H1 (cell line): ENCODE results near the gene LCN2. TPM values are rescaled to one million over a fixed set of nuclear protein-coding genes. Genes with fewer than 3 reads are reported as not detected.

Experiments
- ASH2L ChIP-seq: fragments of 200-600, 300-600 bp; sonication (generic); IDR thresholded peaks from one replicate; pipeline ENCODE4 v1.7.1; 2017; ENCODE audit warnings: low read length
- CBX8 ChIP-seq: fragments of 300-800, 300-1000 bp; sonication (generic); IDR thresholded peaks from 2 replicates; pipeline ENCODE4 v1.7.1; 2016; ENCODE audit warnings: low read depth, low read length, borderline replicate concordance
- NRF1 ChIP-seq: IDR thresholded peaks from 2 replicates; pipeline ENCODE4 v1.6.1; 2011; ENCODE audit warnings: mild to moderate bottlenecking, low read depth, low read length, improper control_type of control experiment
- RNF2 ChIP-seq: fragments of 200-900, 300-1000 bp; sonication (generic); IDR thresholded peaks from 2 replicates; pipeline ENCODE4 v1.7.1; 2016; ENCODE audit warnings: borderline replicate concordance, low read depth, mild to moderate bottlenecking, antibody characterized with exemption, low read length; ENCODE audit not compliant: poor library complexity, severe bottlenecking; ENCODE audit errors: missing control alignments
- polyA plus RNA-seq, 7 experiments: library from polyadenylated mRNA; depleted of rRNA in 3 of 7; stranded (reverse) in 5 of 7; unstranded in 2 of 7; fragments of >200 nt in 5 of 7; fragments of 200-250 nt in 2 of 7; gene quantifications; 1 replicate in 5 of 7; 2 replicates in 1 of 7; 4 replicates in 1 of 7; pipeline versions ENCODE4 v1.2.1 to v1.2.3, GENCODE V29; 2011 to 2013; ENCODE audit warnings: missing spikeins in 2 of 7, mixed read lengths in 2 of 7
- total RNA-seq: library from RNA; stranded (reverse); fragmentation: NEBNext Ultra II Directional; extraction: Animal tissue kit (Norgen Biotek cat#: 25700); gene quantifications from 2 replicates; pipeline ENCODE4 v1.2.1, GENCODE V29; 2021

LCN2 gene
- total and polyA plus RNA-seq, 2 of the 8 experiments (the other 6 are each of a cell fraction or from before 2014, with no cell fraction given), result 1.1 to 1.6 TPM

DNA sequence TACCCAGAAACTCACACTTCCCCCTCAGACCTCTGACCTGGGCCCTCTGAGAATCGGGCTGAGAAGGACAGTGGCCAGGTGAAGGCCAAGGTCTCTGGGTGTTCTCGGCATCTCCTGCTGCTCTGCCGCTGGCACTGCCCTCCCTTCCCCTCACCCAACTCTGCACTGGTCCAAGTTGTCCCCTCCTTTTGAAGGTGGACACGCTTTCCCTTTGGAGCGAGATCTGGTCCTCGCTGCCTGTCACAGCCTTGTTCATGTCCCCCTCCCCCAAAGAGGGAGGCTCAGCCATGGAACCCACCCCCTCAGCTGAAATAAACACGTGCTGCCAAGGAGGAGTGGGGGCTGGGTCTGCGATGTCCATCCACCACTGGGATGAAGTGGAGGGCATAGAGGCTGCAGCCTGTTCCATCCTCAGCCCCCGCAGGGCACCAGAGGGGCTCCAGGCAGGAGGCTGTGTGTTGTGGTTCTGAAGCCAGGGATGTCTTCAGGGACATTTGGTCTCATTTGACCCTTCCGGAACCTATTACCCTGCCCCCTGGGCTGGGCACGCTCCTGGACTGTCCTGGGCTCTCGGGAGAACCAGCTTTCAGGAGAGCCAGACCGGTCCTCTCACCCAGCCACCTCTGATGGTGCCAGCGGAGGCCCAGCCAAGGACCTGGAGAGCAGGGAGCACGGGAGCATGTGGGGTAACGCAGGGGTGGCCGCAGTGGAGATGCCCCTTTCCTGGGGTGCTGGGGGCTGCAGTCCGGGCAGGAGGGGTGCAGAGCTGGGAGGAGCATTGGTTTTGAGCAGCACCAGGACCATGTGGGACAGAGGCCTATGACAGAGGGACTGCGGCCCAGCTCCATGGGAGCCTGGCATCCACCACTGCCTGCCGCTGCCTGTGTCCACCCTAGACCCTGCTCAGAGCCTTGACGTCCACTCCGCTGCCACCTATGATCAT lies 4.7 kb upstream of the LCN2 start (continued):
- TF ChIP-seq CBX8 (no peak), RNF2 (no peak), NRF1 (no peak), ASH2L (no peak)
- TF ChIP-seq, all 59 proteins: peak for 0
